Measurements from ENCODE around the gene LRRC26. TPM values are rescaled to one million over a fixed set of nuclear protein-coding genes. Genes with fewer than 3 reads are reported as not detected.

The LRRC26 gene
- total RNA-seq, 1 experiment from 2014 or later, result not detected

DNA sequence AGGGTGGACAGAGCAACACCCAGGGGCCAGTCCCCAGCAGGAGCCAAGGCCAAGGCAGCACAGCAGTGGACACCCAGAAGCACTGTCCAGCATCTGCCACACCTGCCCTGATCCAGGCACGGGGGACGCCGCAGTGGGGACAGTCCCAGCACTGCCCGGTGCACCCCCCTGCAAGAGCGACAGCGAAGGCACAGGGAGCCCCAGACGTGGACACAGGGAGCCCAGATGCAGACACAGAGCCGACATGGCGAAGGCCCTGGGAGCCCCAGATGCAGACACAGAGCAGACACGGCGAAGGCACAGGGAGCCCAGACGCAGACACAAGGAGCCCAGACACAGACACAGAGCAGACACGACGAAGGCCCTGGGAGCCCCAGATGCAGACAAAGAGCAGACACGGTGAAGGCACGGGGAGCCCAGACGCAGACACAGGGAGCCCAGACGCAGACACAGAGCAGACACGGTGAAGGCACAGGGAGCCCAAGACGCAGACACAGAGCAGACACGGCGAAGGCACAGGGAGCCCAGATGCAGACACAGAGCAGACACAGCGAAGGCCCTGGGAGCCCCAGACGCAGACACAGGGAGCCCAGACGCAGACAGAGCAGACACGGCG, 14.2 kb upstream of the LRRC26 start:
- no peak for DNase-seq (ENCODE audit: low read depth)

DNA sequence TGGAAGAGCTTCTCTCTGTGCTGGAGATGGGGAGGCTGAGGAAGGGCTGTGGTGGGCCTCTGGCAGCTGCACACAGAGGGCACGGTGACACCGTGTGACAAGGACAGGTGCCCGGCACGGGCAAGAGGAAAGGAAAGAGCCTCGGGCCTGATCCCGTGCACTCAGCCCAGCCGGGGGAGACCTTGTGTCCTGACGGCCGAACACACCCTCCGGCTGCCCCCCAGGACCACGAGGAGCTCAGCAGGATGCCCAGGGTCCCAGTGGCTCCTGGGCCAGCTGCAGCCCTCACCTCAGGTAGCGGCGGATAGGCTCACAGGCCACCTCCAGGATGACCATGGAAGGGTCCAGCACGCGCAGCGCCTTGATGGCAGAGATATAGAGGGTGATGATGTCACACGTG, 13.0 kb upstream of the LRRC26 start:
- no peak for DNase-seq (ENCODE audit: low read depth)

DNA sequence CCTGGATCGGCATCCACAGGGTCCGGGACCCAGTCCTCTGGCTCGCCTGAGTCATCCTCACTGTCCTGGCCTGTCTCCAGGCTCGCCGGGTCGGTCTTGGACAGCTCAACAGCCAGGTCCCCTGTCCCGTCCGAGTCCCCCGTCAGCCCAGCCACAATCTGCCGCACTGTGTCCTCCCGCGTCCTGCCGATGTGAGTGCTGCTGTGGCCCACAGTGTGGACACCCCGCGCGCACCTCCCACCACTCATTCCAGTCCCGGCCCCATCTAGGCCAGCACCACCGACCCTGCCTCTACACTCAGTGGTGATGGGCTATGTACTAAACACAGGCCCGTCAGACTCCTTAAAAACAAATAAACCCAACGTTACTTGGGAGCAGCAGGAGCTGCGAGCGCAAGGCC, 11.8 kb upstream of the LRRC26 start:
- no peak for DNase-seq (ENCODE audit: low read depth)

DNA sequence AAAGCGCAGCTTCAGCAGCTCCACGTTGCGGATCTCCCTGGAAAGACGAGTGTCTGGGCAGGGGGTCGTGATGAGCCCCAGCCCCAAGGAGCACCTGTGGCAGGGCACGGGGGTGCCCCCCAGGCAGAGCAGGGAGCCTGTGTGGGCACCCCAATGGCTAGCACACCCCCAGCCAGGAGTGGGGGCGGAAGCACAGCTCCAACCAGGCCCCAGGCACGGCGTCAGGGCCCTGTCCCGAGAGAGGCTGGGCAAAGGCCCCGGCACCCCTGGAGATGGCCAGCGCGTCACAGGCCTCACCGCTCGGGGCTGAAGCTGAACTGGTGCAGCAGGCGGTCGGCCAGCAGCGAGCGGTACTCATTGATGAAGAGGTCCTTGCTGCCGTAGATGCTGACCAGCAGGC, 10.6 kb upstream of the LRRC26 start:
- no peak for DNase-seq (ENCODE audit: low read depth)

DNA sequence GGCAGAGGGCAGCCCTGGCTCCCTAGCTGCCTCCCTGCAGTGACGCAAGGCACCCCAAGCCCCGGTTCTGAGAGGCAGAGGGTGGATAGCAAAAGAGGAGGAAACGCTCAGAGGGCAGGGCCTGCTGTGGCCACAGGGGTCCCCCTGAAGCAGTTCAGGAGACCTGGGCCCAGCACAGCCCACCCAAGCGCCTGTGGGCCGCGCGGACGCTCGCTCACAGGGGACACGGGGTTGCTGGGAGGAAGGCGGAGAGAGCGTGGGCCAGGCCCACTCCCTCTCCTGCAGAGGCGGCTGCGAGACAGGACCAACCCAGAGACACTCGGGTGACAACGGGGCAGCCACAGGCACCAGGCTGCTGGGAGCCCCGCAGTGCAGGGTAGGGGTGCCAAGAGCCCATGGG, 9.9 kb upstream of the LRRC26 start:
- no peak for DNase-seq (ENCODE audit: low read depth)

DNA sequence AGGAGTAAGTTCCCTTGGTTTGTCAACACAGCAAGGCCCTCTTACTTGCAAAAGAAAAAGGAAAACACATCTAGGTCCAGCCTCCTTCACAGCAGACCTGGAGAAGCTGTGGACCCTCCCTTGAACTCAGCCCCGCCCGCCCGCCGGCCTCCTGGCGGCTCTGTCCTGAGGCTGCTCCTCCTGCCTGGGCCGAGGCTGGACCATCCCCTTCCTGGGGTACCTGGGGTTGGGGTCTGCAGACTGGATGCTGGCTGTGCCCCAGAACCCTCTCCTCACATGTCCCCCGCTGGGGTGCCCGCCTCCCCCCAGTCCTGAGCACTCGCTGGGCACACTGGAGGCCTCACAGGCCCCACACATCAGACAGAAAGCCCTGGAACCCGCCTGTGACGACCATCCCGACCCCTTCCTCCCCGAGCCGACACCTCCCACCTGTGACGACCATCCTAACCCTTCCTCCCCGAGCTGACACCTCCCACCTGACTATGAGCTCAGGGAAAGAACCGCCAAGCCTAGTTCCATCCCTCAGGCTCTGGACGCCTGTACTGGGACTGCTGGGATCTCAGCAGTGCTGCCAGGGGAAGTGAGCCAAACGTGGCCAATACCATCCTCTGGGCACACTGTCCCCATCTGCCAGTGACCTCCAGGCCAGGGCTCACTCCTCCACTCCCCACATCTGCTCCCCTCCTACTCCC, 9.2 kb upstream of the LRRC26 start:
- no peak for DNase-seq (ENCODE audit: low read depth)

DNA sequence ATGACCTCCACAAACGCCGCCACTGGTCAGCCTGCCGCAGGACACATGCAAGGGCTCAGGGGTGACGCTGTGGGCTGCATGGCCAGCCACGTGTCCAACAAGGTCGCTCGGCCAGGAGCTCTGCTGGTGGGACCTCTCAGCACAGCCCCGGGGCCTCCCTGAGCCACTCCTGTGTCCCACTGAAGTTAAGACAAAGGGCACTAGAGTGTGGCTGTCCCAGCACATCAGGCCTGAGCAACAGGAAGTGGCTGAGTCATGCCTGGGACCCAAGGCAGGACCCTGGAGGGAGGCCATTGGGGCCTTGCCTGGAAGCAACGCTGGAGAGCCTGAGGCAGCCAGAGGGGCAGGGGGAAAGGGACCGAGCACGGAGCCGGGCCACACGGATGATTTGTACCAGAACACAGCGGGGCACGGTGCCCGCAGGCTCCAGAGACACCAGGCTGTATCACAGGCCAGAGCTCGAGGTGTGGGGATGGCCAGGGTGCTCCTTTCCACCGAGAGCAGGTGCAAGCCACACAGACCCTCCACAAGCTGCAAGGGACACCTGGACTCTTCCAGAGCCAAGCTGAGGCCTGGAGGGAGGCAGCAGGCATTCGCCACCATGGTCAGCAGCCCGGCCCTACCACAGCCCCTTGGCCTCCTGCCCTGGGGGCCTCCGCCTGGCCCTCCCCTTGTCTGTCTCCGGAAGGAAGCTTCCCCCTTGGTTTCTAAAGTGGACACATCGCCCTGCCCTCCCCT, 8.5 kb upstream of the LRRC26 start:
- DNase-seq (ENCODE audit: low read depth), result peak; percentile 43

DNA sequence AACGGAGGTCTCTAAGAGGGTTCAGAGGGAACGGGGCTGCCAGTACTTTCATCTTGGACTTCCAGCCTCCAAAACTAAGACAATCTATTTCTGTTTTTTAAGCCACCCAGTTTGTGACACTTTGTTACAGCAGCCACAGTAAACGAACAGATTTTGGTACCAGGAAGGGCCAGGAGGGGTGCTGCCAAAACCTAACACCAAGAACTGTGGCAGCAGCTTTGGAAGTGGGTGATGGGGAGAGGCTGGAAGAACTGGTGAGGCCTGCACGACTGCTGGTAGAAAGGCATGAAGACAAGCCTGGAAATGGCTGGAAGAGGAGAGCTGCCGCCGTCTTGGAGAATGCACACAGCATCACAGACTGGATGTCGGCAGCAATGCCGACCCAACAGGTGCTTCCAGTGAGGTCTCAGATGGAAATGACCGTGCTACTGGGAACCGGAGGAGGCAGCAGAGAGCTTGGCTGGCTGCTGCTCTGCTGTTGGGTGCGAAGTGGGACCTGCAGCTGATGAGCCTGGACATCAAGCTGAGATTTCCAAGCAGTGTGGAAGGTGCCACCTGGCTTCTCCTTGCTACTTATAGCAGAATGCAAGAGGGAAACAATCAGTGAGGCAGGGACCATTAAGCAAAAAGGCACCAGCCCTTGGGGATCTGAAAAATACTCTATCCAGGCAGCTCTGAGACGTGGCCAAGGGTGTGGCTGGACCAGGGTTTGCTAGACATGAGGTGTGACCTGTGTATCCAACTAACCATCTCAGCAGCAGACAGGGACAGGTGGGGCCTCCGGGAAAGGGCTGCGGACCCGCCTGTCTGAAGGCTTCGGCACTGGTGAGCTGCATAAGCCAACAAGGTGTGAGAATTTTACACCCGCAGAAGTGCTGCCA, 6.7 kb upstream of the LRRC26 start:
- peak; percentile 29 for DNase-seq (ENCODE audit: low read depth)

DNA sequence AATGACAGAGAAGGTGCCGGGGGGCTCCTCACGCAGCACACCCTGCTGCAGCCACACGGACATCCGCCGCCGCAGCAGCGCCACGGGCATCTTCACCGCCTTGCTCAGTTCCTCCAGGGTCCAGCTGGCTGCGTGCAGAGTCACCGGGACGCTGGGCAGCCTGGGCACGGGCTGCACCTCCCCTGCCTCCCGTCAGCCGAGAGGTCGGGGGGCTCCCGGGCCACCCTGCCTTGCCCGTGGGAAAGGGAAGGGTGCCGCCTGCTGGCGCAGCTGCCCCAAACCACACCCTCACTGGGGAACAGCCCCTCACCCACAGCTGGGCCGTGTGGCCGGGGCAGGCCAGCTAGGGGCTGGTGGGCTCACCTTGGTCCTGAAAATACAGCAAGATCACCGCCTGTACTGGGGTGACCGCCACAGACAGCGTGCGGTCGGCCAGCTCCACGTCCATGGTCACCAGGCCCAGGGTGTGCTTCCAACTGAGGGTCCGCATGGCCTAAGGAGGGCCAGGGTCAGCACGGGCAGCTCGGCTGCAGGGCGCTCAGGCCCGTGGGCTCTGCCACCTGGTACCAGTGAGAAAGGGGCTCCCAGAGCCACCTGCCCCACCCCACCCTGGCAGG, 5.6 kb upstream of the LRRC26 start:
- no peak for DNase-seq (ENCODE audit: low read depth)

DNA sequence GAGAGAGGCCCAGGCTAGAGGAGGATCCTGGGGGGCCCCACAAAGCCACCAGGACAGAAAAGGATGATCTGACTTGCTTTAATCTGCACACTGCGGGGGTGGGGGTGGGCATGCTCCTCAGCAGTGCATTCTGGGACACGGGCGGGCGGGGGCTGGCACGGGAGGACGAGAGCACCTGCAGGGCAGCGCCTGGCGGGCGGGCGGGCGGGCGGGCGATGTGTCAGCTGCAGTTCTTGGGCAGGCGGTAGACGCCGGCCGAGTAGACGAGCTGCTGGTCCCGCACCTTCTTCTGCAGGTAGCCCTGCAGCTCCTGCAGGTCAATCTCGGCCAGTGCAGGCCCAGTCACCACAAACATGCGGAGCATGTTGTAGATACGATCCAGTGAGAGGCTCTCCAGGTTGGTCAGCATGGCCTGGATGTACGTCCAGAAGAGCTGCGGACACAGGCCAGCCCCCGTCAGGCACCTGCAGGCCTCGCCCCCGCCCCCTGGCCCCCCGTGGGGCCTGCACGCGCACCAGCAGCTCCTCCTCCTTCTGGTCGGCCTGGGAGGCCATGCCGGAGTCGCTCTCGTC, 5.0 kb upstream of the LRRC26 start:
- DNase-seq (ENCODE audit: low read depth), result no peak

DNA sequence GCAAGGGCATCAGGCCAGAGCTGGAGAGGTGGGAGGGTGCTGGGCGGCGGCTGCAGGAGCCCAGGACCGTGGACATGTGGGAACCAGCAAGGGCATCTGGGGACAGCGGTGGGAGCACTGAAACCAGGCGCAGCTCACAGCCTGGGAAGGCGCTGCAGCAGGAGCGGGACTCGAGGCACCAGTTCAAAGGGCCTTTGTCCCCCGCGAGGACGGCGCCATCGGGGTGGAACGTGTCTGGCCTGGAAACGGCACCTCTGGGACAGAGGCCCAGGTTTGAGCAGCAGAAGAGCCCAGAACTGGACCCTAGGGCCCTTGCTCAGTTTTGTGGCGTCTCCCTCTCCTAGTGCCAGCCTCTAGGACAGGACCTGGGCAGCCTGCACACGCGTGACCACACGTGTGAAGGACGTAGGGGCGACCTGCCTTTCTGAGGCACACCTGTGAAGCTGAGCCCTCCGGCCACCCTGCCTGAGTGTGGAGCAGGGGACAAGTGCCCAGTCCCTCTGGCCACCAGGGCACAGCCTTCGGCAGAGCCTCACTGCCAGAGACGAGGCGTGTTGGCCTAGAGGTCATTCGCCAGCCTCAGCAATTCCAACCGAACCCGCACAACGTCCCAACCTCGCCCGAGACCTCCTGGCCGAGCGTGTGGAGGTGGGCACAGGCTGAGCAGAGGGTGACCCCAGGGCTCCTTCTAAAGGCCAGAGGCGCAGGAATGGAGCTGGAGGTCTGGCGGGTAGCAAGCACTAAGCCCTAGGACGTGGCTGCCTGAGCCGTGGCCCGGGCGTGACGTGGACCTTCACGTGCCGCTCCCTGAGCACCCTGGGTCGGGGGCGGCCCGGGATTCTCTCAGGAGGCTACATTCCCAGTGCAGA, 4.2 kb upstream of the LRRC26 start:
- no peak for DNase-seq (ENCODE audit: low read depth)

DNA sequence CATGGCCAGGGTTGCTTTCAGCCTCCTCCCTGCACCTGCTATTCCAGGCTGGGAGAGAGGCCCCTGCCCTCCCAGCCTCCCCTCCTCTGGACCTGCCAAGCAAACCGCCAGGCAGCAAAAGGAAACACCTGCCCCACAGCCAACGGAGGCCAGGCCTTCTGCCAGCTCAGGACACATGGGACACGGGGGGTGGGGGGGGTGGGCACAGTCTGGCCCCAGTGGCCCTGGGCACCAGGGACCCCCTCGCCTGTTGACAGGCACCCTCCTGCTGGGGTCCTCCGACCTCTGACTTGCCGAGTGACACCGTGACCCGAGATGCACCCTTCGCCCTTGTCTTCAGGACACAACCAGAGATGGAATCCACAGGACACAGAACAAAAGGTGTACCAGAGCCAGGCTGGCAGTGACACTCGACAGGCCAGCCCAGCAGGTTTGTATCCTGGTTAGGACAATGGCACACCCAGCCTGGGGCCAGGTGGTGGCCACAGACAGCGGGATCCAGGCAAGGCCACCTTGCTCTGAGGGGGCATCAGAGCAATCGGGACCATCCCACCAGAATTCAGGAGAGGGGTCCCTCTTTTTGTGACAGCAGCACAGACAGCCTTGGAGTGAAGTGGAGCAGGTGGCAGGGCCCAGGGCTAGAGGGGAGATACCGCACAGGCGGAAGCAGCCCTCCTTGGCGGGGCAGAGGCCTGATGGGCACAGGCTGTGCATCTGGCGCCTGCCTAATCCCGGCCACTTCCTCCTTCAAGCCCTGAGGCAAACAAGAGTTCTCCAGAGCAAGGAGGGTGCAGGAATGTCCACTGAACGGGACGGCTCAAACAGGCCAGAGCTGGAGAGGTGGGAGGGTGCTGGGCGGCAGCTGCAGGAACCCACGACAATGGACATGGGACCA, 3.3 kb upstream of the LRRC26 start:
- peak; percentile 37 for DNase-seq (ENCODE audit: low read depth)

DNA sequence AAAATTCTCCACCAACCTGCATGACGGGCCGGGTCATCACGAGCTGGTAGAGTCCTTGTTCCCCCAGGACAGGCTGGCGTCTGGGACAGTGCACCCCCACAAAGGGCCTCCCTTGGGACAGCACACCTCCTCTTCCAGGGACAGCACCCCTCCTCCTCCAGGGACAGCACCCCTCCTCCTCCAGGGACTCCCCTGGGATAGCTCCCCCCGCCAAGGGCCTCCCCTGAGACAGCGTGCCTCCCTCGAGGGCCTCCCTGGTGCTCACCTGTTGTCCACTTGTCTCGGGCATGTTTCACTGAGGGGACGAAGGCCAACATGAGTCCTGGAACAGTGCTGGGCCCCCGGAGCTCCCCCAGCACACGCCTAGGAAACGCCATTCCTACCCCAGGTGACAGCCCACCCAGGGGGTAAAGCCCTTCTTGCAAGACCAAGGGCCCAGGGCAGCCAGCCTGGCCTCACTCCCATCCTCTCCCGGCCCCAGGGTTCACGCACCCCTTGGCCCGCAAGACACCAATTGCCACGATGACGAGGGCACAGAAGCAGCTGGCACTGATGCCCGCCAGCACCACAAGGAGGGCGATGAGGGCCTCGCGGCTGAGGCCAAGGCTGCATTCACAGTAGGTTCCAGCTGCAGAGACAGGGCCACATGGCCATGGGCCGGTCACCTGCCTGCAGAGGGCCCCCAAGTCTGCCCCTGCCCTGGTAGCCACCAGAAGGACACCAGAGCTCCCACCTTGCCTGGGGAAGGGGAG, 1.5 kb upstream of the LRRC26 start:
- DNase-seq (ENCODE audit: low read depth), result no peak

DNA sequence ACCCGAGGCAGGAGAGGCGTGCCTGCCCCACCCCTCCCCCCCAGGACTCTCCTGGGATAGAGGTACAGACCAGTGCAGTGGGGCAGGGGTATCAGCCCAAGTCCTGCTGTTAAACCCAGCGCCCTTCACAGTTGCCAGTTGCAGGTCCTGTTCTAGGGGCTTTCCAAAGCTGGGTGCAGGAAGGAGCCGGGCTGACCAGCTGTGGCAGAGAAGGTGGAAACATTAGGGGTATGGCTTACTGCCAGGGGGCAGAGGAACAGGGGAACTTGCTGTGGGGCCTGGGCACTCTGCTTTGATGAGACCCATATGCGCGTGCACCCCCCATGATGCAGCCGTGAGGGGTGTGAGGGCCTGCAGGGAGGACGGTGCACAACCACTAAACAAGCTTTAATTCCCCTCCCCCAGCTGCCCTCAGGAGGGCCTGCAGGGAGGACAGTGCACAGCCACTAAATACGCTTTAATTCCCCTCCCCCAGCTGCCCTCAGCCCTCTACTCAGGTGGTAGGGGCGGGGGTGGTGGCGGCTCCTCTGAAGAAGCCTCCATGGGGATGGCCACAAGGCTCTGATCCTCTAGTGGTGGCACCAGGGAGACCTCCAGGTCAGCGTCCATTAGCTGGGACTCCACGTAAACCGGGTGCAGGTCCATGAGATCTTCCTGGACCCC, 766 bp upstream of the LRRC26 start:
- no peak for DNase-seq (ENCODE audit: low read depth)

DNA sequence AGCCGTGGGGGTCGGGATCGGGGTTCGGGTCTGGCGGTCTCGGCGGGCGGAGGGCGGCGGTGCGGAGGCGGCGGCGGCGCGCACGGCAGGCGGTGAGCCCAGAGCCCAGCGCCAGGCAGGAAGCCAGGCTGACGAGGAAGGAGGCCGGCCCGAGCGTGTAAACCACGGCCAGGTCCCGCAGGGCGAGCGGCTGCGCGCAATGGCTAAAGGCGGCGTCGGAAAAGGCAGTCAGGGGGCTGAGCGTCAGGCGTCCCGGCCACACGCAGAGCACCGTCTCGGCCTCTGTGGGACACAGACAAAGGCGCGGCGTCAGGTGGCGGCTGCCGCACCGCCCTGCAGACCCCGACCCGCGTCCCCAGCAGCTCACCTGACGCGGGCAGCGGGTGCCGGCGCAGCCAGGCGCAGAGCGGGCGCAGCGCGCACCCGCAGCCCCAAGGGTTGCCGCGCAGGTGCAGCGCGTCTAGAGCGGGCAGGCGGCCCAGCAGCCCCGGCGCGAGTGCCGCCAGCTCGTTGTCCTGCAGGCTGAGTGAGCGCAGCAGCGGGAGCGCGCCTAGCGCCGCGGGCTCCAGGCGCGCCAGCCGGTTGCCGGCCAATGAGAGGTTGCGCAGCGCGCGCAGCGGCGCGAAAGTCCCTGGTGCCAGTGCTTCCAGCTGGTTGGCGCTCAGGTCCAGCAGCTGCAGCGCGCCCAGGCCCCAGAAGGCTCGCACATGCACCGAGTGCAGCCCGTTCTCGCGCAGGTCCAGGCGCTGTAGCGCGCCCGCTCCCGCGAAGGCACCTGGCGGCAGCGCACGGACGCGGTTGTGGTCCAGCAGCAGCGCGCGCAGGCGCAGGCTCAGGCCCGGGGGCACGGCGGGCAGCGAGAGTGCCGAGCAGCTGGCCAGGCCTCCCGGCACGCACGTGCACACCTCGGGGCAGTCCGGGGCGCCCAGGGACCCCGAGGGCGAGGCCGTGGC, 671 bp downstream of the LRRC26 start:
- DNase-seq (ENCODE audit: low read depth), result no peak

DNA sequence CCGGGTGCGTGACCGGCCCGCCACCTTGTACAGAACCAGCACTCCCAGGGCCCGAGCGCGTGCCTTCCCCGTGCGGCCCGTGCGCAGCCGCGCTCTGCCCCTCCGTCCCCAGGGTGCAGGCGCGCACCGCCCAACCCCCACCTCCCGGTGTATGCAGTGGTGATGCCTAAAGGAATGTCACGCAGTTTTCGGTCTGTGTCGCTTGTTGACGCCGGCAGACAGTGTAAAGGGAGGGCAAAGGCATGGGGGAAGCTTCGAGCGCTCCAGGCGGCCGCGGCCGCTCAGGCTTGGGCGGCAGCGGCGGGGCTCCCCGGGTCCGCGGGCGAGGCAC, 1.3 kb downstream of the LRRC26 start:
- no peak for DNase-seq (ENCODE audit: low read depth)

Measured in RPMI7951 (cell line).